GM19025 (cell line): ENCODE data around the gene SF3B5.
"Not testable (repeated sequence)": the region's sequence is repeated elsewhere in the genome, so short reads cannot be mapped to it uniquely, and the experiment has no call there.

ENCODE experiments used
- ATAC-seq: cut with Tn5 transposase; IDR thresholded peaks from one replicate; pipeline ENCODE4 v1.9.1; 2021; ENCODE audit warnings: mild to moderate bottlenecking, low read depth, moderate library complexity; ENCODE audit not compliant: unreplicated experiment

The SF3B5 gene

GRCh38 chr6:144095134-144096002, at the start of gene SF3B5:
SF3B5 (minus strand) TSS chr6:144095573; CDS start chr6:144095497, 76 bp downstream.
- ATAC-seq, result peak; percentile 96

- ATAC-seq, result no peak
Measured at GRCh38 chr6:144144996-144145395, 49.6 kb upstream of the SF3B5 start.

- no peak for ATAC-seq
Measured at GRCh38 chr6:144143878-144144277, 48.5 kb upstream of the SF3B5 start.

- no peak for ATAC-seq
Measured at GRCh38 chr6:144143106-144143505, 47.7 kb upstream of the SF3B5 start.

GRCh38 chr6:144141470-144141869, 46.1 kb upstream of the SF3B5 start:
- no peak for ATAC-seq

GRCh38 chr6:144140867-144141266, 45.5 kb upstream of the SF3B5 start:
- peak; percentile 78 for ATAC-seq

GRCh38 chr6:144139817-144140216, 44.4 kb upstream of the SF3B5 start:
- no peak for ATAC-seq

GRCh38 chr6:144138542-144138941, 43.2 kb upstream of the SF3B5 start:
- no peak for ATAC-seq

GRCh38 chr6:144134737-144135136, 39.4 kb upstream of the SF3B5 start:
- ATAC-seq, result no peak

GRCh38 chr6:144134176-144134575, 38.8 kb upstream of the SF3B5 start:
- ATAC-seq, result no peak

- no peak for ATAC-seq
Measured at GRCh38 chr6:144133225-144133821, 38.0 kb upstream of the SF3B5 start.

- ATAC-seq, result not testable (repeated sequence)
Measured at GRCh38 chr6:144132167-144132690, 36.9 kb upstream of the SF3B5 start.

GRCh38 chr6:144131248-144131709, 35.9 kb upstream of the SF3B5 start:
- ATAC-seq, result no peak

GRCh38 chr6:144129469-144129868, 34.1 kb upstream of the SF3B5 start:
- no peak for ATAC-seq

GRCh38 chr6:144127097-144127496, 31.7 kb upstream of the SF3B5 start:
- ATAC-seq, result no peak

GRCh38 chr6:144123836-144124235, 28.5 kb upstream of the SF3B5 start:
- ATAC-seq, result no peak

GRCh38 chr6:144123421-144123820, 28.0 kb upstream of the SF3B5 start:
- ATAC-seq, result no peak

- ATAC-seq, result no peak
Measured at GRCh38 chr6:144122861-144123260, 27.5 kb upstream of the SF3B5 start.

GRCh38 chr6:144119376-144119775, 24.0 kb upstream of the SF3B5 start:
- no peak for ATAC-seq

- no peak for ATAC-seq
Measured at GRCh38 chr6:144115219-144115618, 19.8 kb upstream of the SF3B5 start.

- ATAC-seq, result no peak
Measured at GRCh38 chr6:144113366-144113765, 18.0 kb upstream of the SF3B5 start.

- ATAC-seq, result no peak
Measured at GRCh38 chr6:144110210-144110609, 14.8 kb upstream of the SF3B5 start.
